PFSK-1 (cell line): Measurements from ENCODE around the gene ADAMTS17.

ENCODE experiments used
- POLR2AphosphoS5 ChIP-seq: IDR thresholded peaks from 2 replicates; pipeline ENCODE4 v1.6.1; 2012; ENCODE audit warnings: low read depth, mild to moderate bottlenecking, control low read depth, low read length, moderate library complexity
- REST ChIP-seq, 2 experiments: IDR thresholded peaks; 2 replicates each; pipeline versions ENCODE4 v1.6.1 to v1.8.0; 2011 to 2012; ENCODE audit warnings: low read depth in 2 of 2, low read length in 2 of 2, control low read depth in 1 of 2, inconsistent platforms in 1 of 2, mild to moderate bottlenecking in 1 of 2, moderate library complexity in 1 of 2; ENCODE audit not compliant: insufficient read depth in 1 of 2

GRCh38 chr15:100277087-100277855 is 64.5 kb downstream of the ADAMTS17 start:
- TF ChIP-seq POLR2AphosphoS5: no peak
- no peak for TF ChIP-seq REST (IDR thresholded peaks at IDR 0.05; ENCODE audit: insufficient read depth in 1 of 2, low read depth in 2 of 2, low read length in 2 of 2)
